Measurements from ENCODE around the gene DLG3. TPM values are rescaled to one million over a fixed set of nuclear protein-coding genes. Genes with fewer than 3 reads are reported as not detected.

DLG3 gene
- total and polyA plus RNA-seq, 9 donors, result 4.7 to 9.0 (median 6.0) TPM

GRCh38 chrX:70553516-70553915 is 108.9 kb downstream of the DLG3 start:
- H3K4me1 ChIP-seq (ENCODE audit: control insufficient read depth, insufficient read depth, low read length), result no peaks in the 10 kb centered on the region
- no peak overlapping the region for H3K4me3 ChIP-seq (ENCODE audit: low read length)
- H3K36me3 ChIP-seq (ENCODE audit: control insufficient read depth, insufficient read depth, low read length), result no peaks in the 10 kb centered on the region
- H3K27me3 ChIP-seq (ENCODE audit: control insufficient read depth, insufficient read depth, low read length), result peaks cover 2% of the 10 kb centered on the region
- no peak overlapping the region for H3K27ac ChIP-seq (ENCODE audit: low read length)
- no peak for DNase-seq
- WGBS (ENCODE audit: insufficient coverage), result no CpG with 5 or more reads among the region's 1 CpG
- no peaks in the 10 kb centered on the region for H3K9me3 ChIP-seq (replicated peaks; ENCODE audit: control insufficient read depth, low read depth, low read length)

- no peaks in the 10 kb centered on the region for H3K4me1 ChIP-seq (ENCODE audit: control insufficient read depth, insufficient read depth, low read length)
- H3K4me3 ChIP-seq (ENCODE audit: low read length), result no peak overlapping the region
- no CpG with 5 or more reads among the region's 2 CpGs for WGBS (ENCODE audit: insufficient coverage)
- no peaks in the 10 kb centered on the region for H3K36me3 ChIP-seq (ENCODE audit: control insufficient read depth, insufficient read depth, low read length)
- H3K27me3 ChIP-seq (ENCODE audit: control insufficient read depth, insufficient read depth, low read length), result peaks cover 2% of the 10 kb centered on the region
- no peak overlapping the region for H3K27ac ChIP-seq (ENCODE audit: low read length)
- peak; percentile 23 for DNase-seq
- H3K9me3 ChIP-seq (replicated peaks; ENCODE audit: control insufficient read depth, low read depth, low read length), result no peaks in the 10 kb centered on the region
These were observed 109.4 kb downstream of the DLG3 start for GRCh38 chrX:70554081-70554480.

DNA sequence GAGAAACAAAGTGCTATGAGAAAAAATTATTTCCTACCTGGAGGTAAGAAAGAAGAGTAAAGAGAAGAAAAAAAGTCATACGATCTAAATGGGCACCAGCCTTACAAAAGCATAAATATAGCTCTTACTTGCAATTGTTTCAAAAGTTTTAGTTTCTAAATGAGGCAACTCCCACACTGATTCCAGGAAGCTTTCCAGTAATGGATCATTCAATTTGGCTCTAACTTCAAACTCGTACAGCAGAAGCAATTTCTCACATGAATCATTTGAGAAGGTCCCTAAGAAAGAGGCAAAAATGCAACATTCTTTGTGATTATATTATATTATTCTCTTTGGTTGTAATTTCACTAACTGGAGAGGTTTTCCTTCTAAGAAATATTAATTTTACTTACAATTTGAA is 109.9 kb downstream of the DLG3 start:
- Histone ChIP-seq H3K9me3 (replicated peaks; ENCODE audit: control insufficient read depth, low read depth, low read length) (no peaks in the 10 kb centered on the region), H3K27me3 (ENCODE audit: control insufficient read depth, insufficient read depth, low read length) (no peaks in the 10 kb centered on the region), H3K4me3 (ENCODE audit: low read length) (no peak overlapping the region), H3K27ac (ENCODE audit: low read length) (no peak overlapping the region), H3K36me3 (ENCODE audit: control insufficient read depth, insufficient read depth, low read length) (no peaks in the 10 kb centered on the region), H3K4me1 (ENCODE audit: control insufficient read depth, insufficient read depth, low read length) (no peaks in the 10 kb centered on the region)
- no CpG with 5 or more reads among the region's 2 CpGs for WGBS (ENCODE audit: insufficient coverage)
- peak; percentile 8 for DNase-seq

DNA sequence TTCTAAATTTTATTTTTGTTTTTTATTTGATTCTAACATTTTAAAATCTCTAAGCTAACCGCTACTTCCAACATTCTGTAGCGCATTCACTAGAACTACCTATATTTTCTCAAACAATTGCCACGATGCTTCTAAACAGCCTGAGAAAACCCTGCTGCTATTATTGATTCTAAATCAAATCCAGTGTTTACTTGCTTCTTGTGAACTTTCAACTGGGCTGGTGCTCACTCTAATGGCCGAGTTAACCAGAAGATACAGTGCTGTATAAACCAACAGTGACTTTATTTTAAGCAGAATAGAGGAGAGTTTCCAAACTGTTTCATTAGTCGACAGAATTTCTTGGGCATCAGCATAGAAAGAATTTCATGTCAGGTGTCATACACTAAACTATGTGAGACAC is 110.3 kb downstream of the DLG3 start:
- H3K9me3 ChIP-seq (replicated peaks; ENCODE audit: control insufficient read depth, low read depth, low read length), result no peaks in the 10 kb centered on the region
- H3K4me1 ChIP-seq (ENCODE audit: control insufficient read depth, insufficient read depth, low read length), result no peaks in the 10 kb centered on the region
- H3K4me3 ChIP-seq (ENCODE audit: low read length), result no peak overlapping the region
- DNase-seq, result no peak
- H3K36me3 ChIP-seq (ENCODE audit: control insufficient read depth, insufficient read depth, low read length), result no peaks in the 10 kb centered on the region
- H3K27me3 ChIP-seq (ENCODE audit: control insufficient read depth, insufficient read depth, low read length), result no peaks in the 10 kb centered on the region
- no peak overlapping the region for H3K27ac ChIP-seq (ENCODE audit: low read length)
- 60% methylated on average over 2 of the region's 5 CpGs for WGBS (ENCODE audit: insufficient coverage)

Other genes with a start within 250 kb of the DLG3 start
- not detected for gene AWAT1, start 210.2 kb upstream of the DLG3 start, total RNA-seq
- gene AWAT1, start 210.2 kb upstream of the DLG3 start, polyA plus RNA-seq (ENCODE audit: insufficient read depth in 1 of 8, insufficient read length in 8 of 8, low replicate concordance in 1 of 8), result under 1 TPM in 1 of 8 donors, not detected in 7; 0.13 TPM
- 0.09 TPM for gene P2RY4, start 184.6 kb upstream of the DLG3 start, total RNA-seq
- under 1 TPM in 5 of 8 donors, not detected in 3; 0.10 to 0.27 (median 0.20) TPM for gene P2RY4, start 184.6 kb upstream of the DLG3 start, polyA plus RNA-seq (ENCODE audit: insufficient read depth in 1 of 8, insufficient read length in 8 of 8, low replicate concordance in 1 of 8)
- not detected for gene ARR3, start 176.5 kb upstream of the DLG3 start, total RNA-seq
- under 1 TPM in 6 of 8 donors, not detected in 2; 0.16 to 0.61 (median 0.46) TPM for gene ARR3, start 176.5 kb upstream of the DLG3 start, polyA plus RNA-seq (ENCODE audit: insufficient read depth in 1 of 8, insufficient read length in 8 of 8, low replicate concordance in 1 of 8)
- not detected for gene RAB41, start 162.7 kb upstream of the DLG3 start, total RNA-seq
- under 1 TPM; 0.24 to 0.80 (median 0.64) TPM for gene RAB41, start 162.7 kb upstream of the DLG3 start, polyA plus RNA-seq (ENCODE audit: insufficient read depth in 1 of 8, insufficient read length in 8 of 8, low replicate concordance in 1 of 8)
- 30.7 TPM for gene PDZD11, start 154.9 kb upstream of the DLG3 start, total RNA-seq
- 10 to 100 TPM; 36.6 to 46.6 (median 40.2) TPM for gene PDZD11, start 154.9 kb upstream of the DLG3 start, polyA plus RNA-seq (ENCODE audit: insufficient read depth in 1 of 8, insufficient read length in 8 of 8, low replicate concordance in 1 of 8)
- gene KIF4A, start 154.7 kb upstream of the DLG3 start, total RNA-seq, result 5.1 TPM
- 10 to 100 TPM in 3 of 8 donors, 1 to 10 TPM in 5; 5.8 to 12.7 (median 9.2) TPM for gene KIF4A, start 154.7 kb upstream of the DLG3 start, polyA plus RNA-seq (ENCODE audit: insufficient read depth in 1 of 8, insufficient read length in 8 of 8, low replicate concordance in 1 of 8)
- 0.09 TPM for gene GDPD2, start 21.5 kb upstream of the DLG3 start, total RNA-seq
- 1 to 10 TPM in 1 of 8 donors, under 1 TPM in 7; 0.38 to 1.0 (median 0.54) TPM for gene GDPD2, start 21.5 kb upstream of the DLG3 start, polyA plus RNA-seq (ENCODE audit: insufficient read depth in 1 of 8, insufficient read length in 8 of 8, low replicate concordance in 1 of 8)

All from muscle of leg (tissue), 11 donors.